OCI-LY1 (cell line): ENCODE measurements around the gene ARF5.

Experiments
- EZH2 ChIP-seq: fragments of 200-600 bp; sonication (generic), shearing (Covaris generic); IDR thresholded peaks from 2 replicates; pipeline ENCODE4 v1.8.0; 2017; ENCODE audit warnings: borderline replicate concordance, mixed run types, mild to moderate bottlenecking, antibody characterized with exemption, low read length, moderate library complexity, mixed read lengths
- TF ChIP-seq, protein P1 (sequence below): fragments of 200-600 bp; sonication (generic), shearing (Covaris generic); IDR thresholded peaks from 2 replicates; pipeline ENCODE4 v1.5.1; 2017; ENCODE audit warnings: mild to moderate bottlenecking, antibody characterized with exemption, low read length, moderate library complexity, mixed read lengths

DNA sequence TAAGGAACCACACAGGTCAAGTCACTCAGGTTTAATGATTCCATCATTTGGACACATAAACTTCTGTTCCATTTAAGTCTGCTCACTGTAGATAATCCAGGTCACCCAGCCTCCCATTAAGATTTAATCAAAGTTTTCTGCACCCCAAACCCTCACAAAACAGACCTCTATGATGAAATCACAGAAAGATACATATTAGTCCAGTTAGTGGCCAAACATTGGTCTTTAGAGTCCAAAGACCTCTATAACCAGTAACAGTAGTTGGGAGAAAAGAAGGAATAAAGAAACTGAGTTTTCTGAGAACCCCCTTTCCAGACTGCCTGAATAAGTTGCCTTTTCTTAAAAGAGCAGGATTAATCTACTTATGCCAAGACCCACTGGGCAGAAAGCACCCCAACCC is 7.6 kb upstream of the ARF5 start:
- TF ChIP-seq, protein P1, sequence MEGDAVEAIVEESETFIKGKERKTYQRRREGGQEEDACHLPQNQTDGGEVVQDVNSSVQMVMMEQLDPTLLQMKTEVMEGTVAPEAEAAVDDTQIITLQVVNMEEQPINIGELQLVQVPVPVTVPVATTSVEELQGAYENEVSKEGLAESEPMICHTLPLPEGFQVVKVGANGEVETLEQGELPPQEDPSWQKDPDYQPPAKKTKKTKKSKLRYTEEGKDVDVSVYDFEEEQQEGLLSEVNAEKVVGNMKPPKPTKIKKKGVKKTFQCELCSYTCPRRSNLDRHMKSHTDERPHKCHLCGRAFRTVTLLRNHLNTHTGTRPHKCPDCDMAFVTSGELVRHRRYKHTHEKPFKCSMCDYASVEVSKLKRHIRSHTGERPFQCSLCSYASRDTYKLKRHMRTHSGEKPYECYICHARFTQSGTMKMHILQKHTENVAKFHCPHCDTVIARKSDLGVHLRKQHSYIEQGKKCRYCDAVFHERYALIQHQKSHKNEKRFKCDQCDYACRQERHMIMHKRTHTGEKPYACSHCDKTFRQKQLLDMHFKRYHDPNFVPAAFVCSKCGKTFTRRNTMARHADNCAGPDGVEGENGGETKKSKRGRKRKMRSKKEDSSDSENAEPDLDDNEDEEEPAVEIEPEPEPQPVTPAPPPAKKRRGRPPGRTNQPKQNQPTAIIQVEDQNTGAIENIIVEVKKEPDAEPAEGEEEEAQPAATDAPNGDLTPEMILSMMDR, result no peak
- no peak for TF ChIP-seq EZH2
